NB4 (cell line): Measurements from ENCODE around the gene U2AF2.

Experiments
- DNase-seq: peaks from one replicate; pipeline ENCODE4 v3.0.0; 2010; ENCODE audit warnings: low read depth
- H3K4me3 ChIP-seq: one replicate; pipeline ENCODE4 v1.5.1; 2011; ENCODE audit warnings: mild to moderate bottlenecking, low read depth, low read length, moderate library complexity
- MYC ChIP-seq: IDR thresholded peaks from 2 replicates; pipeline ENCODE4 v1.6.1; 2011; ENCODE audit warnings: low read depth, low read length
- POLR2A ChIP-seq: IDR thresholded peaks from 2 replicates; pipeline ENCODE4 v1.6.1; 2011; ENCODE audit warnings: mild to moderate bottlenecking; ENCODE audit not compliant: insufficient read length; ENCODE audit errors: extremely low read depth
- TF ChIP-seq, protein P1 (sequence below): IDR thresholded peaks from one replicate; pipeline ENCODE4 v1.5.1; 2012; ENCODE audit warnings: low read depth, low read length
- TF ChIP-seq, protein P2 (sequence below): IDR thresholded peaks from 2 replicates; pipeline ENCODE4 v1.6.1; 2011; ENCODE audit warnings: low read depth, low read length

U2AF2 gene

DNA sequence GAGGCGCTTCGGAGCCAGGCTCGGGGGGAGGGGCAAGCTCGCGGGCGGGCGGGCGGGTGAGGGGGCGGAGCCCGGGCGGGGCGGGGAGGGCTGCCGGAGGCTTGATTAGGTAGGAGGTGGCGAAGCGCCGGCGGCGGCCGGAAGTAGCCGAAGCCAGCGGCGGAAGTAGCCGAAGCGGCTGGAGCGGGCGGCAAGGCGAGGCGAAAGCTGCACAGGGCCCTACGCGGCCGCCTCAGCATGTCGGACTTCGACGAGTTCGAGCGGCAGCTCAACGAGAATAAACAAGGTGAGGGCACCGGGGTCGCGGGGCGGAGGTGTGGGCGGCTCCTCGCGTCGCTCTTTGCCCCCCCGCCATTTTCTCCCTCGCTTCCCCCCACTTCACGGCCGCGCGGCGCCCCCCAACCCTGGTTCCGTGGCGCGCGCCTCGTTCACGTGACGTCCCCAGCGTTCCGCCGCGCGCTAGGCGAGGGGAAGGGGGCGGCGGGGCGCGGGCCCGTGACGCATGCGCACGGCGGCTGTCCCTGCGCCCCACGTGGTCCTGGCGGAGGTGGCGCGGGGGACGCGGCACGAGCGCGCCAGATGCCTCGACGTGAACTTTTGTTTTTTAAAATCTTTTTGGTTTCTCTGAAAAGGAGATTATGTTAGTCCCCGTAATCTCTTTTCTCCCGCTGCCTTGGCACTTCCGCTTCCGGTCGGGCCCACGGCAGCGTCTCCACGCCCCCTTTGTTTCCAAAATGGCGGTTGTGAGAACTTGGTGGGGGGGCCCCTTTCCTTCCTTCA is at the start of gene U2AF2:
U2AF2 (plus strand) TSS at position 168 of the 780 bp plus-strand sequence; CDS start at position 238, 70 bp downstream.
- TF ChIP-seq, protein P1, sequence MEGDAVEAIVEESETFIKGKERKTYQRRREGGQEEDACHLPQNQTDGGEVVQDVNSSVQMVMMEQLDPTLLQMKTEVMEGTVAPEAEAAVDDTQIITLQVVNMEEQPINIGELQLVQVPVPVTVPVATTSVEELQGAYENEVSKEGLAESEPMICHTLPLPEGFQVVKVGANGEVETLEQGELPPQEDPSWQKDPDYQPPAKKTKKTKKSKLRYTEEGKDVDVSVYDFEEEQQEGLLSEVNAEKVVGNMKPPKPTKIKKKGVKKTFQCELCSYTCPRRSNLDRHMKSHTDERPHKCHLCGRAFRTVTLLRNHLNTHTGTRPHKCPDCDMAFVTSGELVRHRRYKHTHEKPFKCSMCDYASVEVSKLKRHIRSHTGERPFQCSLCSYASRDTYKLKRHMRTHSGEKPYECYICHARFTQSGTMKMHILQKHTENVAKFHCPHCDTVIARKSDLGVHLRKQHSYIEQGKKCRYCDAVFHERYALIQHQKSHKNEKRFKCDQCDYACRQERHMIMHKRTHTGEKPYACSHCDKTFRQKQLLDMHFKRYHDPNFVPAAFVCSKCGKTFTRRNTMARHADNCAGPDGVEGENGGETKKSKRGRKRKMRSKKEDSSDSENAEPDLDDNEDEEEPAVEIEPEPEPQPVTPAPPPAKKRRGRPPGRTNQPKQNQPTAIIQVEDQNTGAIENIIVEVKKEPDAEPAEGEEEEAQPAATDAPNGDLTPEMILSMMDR, result no peak
- TF ChIP-seq MYC (peak; percentile 88), POLR2A (peak; percentile 50)
- TF ChIP-seq, protein P2, sequence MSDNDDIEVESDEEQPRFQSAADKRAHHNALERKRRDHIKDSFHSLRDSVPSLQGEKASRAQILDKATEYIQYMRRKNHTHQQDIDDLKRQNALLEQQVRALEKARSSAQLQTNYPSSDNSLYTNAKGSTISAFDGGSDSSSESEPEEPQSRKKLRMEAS, result peak; percentile 85
- peak within 1 kb of the TSS; percentile 98 for H3K4me3 ChIP-seq
- DNase-seq, result peak; percentile 87

DNA sequence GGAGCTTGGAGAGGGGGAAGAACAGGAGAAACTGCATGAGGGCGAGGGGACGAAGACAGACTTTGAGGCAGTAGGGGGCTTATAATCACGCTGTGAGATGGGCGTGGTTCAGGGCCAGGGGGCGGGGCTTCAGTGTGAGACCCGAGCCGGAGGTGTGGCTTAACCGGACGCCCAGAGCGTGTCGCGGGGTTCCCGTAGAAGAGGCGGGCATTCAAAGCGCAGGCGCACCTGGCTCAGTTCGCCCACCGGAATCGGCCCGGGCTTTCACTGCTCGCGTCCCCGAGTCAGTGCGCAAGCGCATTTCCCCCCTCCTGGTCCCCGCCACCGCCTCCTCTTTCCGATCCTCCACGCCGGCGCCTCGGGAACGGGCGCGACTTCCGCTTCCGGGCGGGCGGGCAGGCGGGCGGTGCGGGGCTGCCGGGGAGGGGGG is 49.6 kb upstream of the U2AF2 start:
- TF ChIP-seq POLR2A, result no peak
- TF ChIP-seq, protein P2, result peak; percentile 49
- peak; percentile 92 for DNase-seq
- H3K4me3 ChIP-seq, result peak overlapping the region; percentile 56

DNA sequence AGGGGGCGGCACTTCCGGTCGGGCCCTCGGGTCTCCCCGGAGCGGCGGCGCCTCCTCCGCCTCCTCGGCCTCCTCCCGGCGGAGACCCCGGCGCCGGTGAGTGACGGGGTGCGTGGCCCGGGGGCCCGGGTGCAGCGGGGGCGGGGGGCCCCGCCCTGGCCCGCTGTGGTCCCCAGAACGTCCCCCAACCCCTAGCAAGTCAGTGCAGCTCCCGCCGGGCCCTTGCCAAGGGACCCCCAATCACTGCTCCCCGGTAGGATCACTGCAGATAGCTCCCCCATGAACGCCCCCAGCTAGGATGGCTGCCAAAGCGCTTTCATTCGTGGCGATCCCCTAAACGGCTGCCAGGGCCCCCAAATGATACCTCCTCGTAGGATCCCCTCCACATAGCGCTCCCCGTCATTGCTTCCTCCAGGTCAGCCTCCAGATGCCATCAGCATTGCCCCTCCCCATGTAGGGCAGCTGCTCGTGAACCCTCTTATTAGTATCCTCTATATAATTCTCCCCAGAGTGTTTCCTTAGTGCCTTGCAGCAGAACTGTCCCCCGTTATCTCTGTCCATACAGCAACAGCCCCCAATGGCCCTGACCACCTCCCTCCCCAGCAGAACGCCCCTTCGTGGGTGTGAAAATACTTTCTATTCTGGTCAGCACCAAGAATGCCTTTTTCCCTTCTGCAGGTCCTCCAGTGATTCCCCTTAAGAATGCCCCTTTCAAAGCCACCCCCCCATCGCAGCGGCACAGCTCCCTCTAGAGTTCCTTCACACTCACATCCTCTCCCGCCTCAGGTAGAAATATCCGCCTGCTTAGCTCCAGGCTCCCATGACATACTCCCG is 49.0 kb upstream of the U2AF2 start, which contains the start of gene ZNF865:
ZNF865 (plus strand) TSS at position 11 of the 834 bp plus-strand sequence. CDS start 7,972 bp downstream, outside the sequence.
- H3K4me3 ChIP-seq, result peak within 1 kb of the TSS; percentile 75
- DNase-seq, result peak; percentile 80
- no peak for TF ChIP-seq POLR2A
- TF ChIP-seq MYC, result no peak; the same call in 1 of the 2 replicates
- TF ChIP-seq, protein P2, result no peak
- TF ChIP-seq, protein P1, result peak; percentile 59

DNA sequence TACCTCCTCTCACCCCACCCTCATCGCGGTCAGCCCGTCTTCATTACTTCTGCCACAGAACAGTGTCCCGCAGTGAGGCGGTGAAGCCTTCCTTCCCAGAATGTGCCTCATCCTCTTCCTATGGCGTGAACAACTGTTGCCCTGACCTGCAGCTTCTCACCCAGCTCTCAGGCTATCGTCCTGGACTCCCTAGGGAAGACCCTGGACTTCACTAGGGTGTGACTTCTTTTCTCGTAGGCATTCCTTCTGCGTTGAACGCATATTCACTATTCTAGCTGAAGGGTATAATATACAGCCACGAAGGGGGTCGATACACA is 48.4 kb upstream of the U2AF2 start:
- peak overlapping the region; percentile 75 for H3K4me3 ChIP-seq
- DNase-seq, result no peak
- TF ChIP-seq, protein P1, result no peak
- no peak for TF ChIP-seq POLR2A
- TF ChIP-seq, protein P2, result no peak
- TF ChIP-seq MYC, result no peak

DNA sequence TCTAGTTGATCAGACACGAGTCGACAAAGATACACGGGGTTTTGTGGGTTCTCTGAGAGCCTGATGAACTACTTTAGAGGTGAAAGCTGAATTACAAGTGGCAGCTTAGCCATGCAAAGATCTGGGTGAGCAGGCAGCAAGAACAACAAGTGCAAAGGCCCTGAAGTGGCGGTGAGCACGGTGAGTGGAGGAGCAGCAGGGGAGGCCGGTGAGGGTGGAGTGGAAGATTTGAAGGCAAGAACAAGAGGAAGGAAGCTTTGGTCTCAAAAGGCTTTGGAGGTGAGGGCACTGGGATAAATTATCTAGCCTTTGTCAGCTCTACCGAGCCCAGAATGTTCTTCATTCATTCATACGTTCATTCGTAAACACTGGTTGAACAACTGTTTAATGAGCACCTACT is 48.0 kb upstream of the U2AF2 start:
- no peak for DNase-seq
- H3K4me3 ChIP-seq, result peak overlapping the region; percentile 75
- TF ChIP-seq POLR2A (no peak), MYC (no peak)
- TF ChIP-seq, protein P2, result no peak
- TF ChIP-seq, protein P1, result no peak

DNA sequence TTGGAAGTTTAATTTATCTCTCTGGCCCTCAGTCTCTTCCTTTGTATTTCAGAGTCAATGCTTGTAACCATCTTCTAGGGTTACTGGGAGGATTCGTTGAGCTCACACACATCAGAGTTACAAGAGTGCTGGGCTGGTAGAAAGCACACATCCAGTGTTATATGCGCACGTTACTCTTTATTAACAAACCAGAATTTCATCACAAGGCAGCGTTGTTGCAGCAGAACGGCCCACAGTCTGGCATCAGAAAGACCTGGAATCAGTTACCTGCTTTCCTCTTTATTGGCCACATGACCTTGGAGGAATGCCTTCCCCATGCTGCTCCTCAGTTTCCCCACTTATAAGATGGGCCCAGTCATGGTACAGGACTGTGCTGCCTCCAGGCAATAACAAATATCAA is 45.5 kb upstream of the U2AF2 start:
- no peak overlapping the region for H3K4me3 ChIP-seq
- DNase-seq, result no peak
- TF ChIP-seq, protein P1, result no peak
- TF ChIP-seq MYC, result no peak
- TF ChIP-seq, protein P2, result no peak
- no peak for TF ChIP-seq POLR2A
